ENCODE data around the gene TKTL1.

DNA sequence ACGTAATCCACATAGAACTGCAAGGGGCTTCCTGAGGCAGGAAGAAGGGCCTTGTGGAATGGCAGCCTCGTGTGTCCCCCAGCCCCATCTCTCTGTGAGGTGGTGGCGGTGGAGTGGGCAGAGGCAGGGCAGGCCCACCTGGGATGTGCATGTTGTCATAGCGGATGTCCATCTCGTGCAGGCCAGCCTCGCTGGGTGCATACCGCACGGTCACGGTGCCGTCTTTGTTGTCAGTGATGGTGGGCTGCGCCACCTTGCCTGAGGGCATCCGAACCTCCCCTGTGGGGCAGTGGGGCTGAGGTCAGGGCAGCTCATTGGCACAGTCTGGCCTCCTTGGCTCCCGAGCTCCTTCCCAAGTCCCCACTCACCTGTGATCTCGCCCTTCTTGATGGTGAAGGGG lies 58.4 kb downstream of the TKTL1 start:
- TF ChIP-seq, protein P1, sequence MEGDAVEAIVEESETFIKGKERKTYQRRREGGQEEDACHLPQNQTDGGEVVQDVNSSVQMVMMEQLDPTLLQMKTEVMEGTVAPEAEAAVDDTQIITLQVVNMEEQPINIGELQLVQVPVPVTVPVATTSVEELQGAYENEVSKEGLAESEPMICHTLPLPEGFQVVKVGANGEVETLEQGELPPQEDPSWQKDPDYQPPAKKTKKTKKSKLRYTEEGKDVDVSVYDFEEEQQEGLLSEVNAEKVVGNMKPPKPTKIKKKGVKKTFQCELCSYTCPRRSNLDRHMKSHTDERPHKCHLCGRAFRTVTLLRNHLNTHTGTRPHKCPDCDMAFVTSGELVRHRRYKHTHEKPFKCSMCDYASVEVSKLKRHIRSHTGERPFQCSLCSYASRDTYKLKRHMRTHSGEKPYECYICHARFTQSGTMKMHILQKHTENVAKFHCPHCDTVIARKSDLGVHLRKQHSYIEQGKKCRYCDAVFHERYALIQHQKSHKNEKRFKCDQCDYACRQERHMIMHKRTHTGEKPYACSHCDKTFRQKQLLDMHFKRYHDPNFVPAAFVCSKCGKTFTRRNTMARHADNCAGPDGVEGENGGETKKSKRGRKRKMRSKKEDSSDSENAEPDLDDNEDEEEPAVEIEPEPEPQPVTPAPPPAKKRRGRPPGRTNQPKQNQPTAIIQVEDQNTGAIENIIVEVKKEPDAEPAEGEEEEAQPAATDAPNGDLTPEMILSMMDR (IDR thresholded peaks at IDR 0.05; ENCODE audit: low read depth, low read length), result no peak
- no peak for TF ChIP-seq EZH2phosphoT487 (IDR thresholded peaks at IDR 0.05; ENCODE audit: low read depth)

Data from OCI-LY3 (cell line).